IMR-90 (cell line): Measurements from ENCODE around the gene ALKBH3. TPM values are rescaled to one million over a fixed set of nuclear protein-coding genes. Genes with fewer than 3 reads are reported as not detected.

Source experiments
- ATAC-seq: fragments of 200-7000 bp; cut with Tn5 transposase; 2 replicates; pipeline ENCODE4 v1.9.1; 2020; ENCODE audit warnings: low read depth, mild to moderate bottlenecking, moderate library complexity
- BruUV-seq: library from RNA; stranded (reverse); fragments of 400-500 nt; replicated peaks from 2 replicates; lab custom pipeline; 2021; lab: Mats Ljungman, UMichigan
- CTCF ChIA-PET: fragments of 300-600 bp; formaldehyde crosslinking; extraction: SDS; loops from one replicate; lab custom pipeline; 2021; ENCODE audit warnings: antibody characterized with exemption; lab: Yijun Ruan, JAX
- POLR2A ChIA-PET: fragments of 300-600 bp; sonication (Branson Sonifier 250); formaldehyde crosslinking; loops from one replicate; lab custom pipeline; 2022; ENCODE audit warnings: antibody characterized with exemption; ENCODE audit not compliant: unreplicated experiment; lab: Charles Lee
- DNase-seq: peaks from one replicate; pipeline ENCODE4 v3.0.0; 2013
- H2AFZ ChIP-seq: replicated peaks from 2 replicates; pipeline ENCODE3; 2013; ENCODE audit warnings: low read length, mild to moderate bottlenecking; ENCODE audit not compliant: poor library complexity
- H2AK5ac ChIP-seq: 2 replicates; pipeline ENCODE4 v1.6.1; 2013; ENCODE audit warnings: low read depth, low read length, inconsistent platforms
- H2AK9ac ChIP-seq: replicated peaks from 2 replicates; pipeline ENCODE3; 2013; ENCODE audit warnings: mild to moderate bottlenecking, low read depth, low read length, moderate library complexity; ENCODE audit not compliant: poor library complexity
- H2BK120ac ChIP-seq: 2 replicates; pipeline ENCODE4 v1.6.1; 2013; ENCODE audit warnings: low read depth, low read length, inconsistent platforms
- H2BK15ac ChIP-seq: 3 replicates; pipeline ENCODE4 v1.6.1; 2013; ENCODE audit warnings: low read depth, low read length, inconsistent platforms
- H2BK20ac ChIP-seq: 2 replicates; pipeline ENCODE4 v1.6.1; 2013; ENCODE audit warnings: low read depth, mild to moderate bottlenecking, inconsistent platforms, low read length, moderate library complexity
- H2BK5ac ChIP-seq: 2 replicates; pipeline ENCODE4 v1.6.1; 2013; ENCODE audit warnings: mild to moderate bottlenecking, low read depth, low read length, inconsistent platforms; ENCODE audit not compliant: poor library complexity, severe bottlenecking
- H3K14ac ChIP-seq: replicated peaks from 2 replicates; pipeline ENCODE4 v1.6.1; 2013; ENCODE audit warnings: low read depth, low read length, inconsistent platforms
- H3K18ac ChIP-seq: 2 replicates; pipeline ENCODE4 v1.6.1; 2013; ENCODE audit warnings: low read depth, low read length, control low read depth
- H3K23ac ChIP-seq: 2 replicates; pipeline ENCODE4 v1.6.1; 2013; ENCODE audit warnings: low read depth, low read length, inconsistent platforms
- H3K27ac ChIP-seq: 2 replicates; pipeline ENCODE4 v1.5.1; 2013; ENCODE audit warnings: mild to moderate bottlenecking, control low read depth, low read length; ENCODE audit not compliant: insufficient read depth
- H3K27me3 ChIP-seq: 2 replicates; pipeline ENCODE4 v1.6.1; 2013; ENCODE audit warnings: low read length; ENCODE audit not compliant: control insufficient read depth, insufficient read depth
- H3K36me3 ChIP-seq: 2 replicates; pipeline ENCODE4 v1.6.1; 2013; ENCODE audit warnings: low read length, mixed read lengths; ENCODE audit not compliant: control insufficient read depth, insufficient read depth
- H3K4ac ChIP-seq: 2 replicates; pipeline ENCODE4 v1.6.1; 2013; ENCODE audit warnings: low read depth, low read length, inconsistent platforms
- H3K4me1 ChIP-seq: 2 replicates; pipeline ENCODE4 v1.6.1; 2013; ENCODE audit warnings: low read length, mixed read lengths; ENCODE audit not compliant: control insufficient read depth, insufficient read depth
- H3K4me2 ChIP-seq: 2 replicates; pipeline ENCODE4 v1.6.1; 2013; ENCODE audit warnings: low read depth, mild to moderate bottlenecking, control low read depth, low read length, moderate library complexity
- H3K4me3 ChIP-seq: 2 replicates; pipeline ENCODE4 v1.5.1; 2013; ENCODE audit warnings: low read depth, mild to moderate bottlenecking, control low read depth, low read length, moderate library complexity; ENCODE audit not compliant: insufficient read depth
- H3K56ac ChIP-seq: 2 replicates; pipeline ENCODE4 v1.6.1; 2013; ENCODE audit warnings: low read length, inconsistent platforms; ENCODE audit not compliant: insufficient read depth; ENCODE audit errors: extremely low read depth
- H3K79me1 ChIP-seq, 2 experiments: 2 replicates each; pipeline ENCODE4 v1.6.1; 2013; ENCODE audit warnings: low read length in 2 of 2, inconsistent platforms in 1 of 2, low read depth in 1 of 2
- H3K9ac ChIP-seq: 2 replicates; pipeline ENCODE4 v1.6.1; 2013; ENCODE audit warnings: low read depth, low read length, control low read depth
- H3K9me1 ChIP-seq: 2 replicates; pipeline ENCODE4 v1.6.1; 2013; ENCODE audit warnings: low read length, inconsistent platforms; ENCODE audit not compliant: insufficient read depth
- H3K9me3 ChIP-seq: 2 replicates; pipeline ENCODE4 v1.6.1; 2013; ENCODE audit warnings: low read length; ENCODE audit not compliant: control insufficient read depth, insufficient read depth
- H4K20me1 ChIP-seq: 2 replicates; pipeline ENCODE4 v1.6.1; 2013; ENCODE audit warnings: low read length, inconsistent platforms; ENCODE audit not compliant: insufficient read depth
- H4K5ac ChIP-seq: 2 replicates; pipeline ENCODE4 v1.6.1; 2013; ENCODE audit warnings: mild to moderate bottlenecking, low read depth, low read length, control low read depth
- H4K8ac ChIP-seq, 2 experiments: 2 replicates each; pipeline ENCODE4 v1.6.1; 2013; ENCODE audit warnings: low read depth in 2 of 2, low read length in 2 of 2, control low read depth in 1 of 2, inconsistent platforms in 1 of 2
- H4K91ac ChIP-seq: 2 replicates; pipeline ENCODE4 v1.6.1; 2013; ENCODE audit warnings: low read depth, low read length, inconsistent platforms; ENCODE audit not compliant: insufficient read depth
- BHLHE40 ChIP-seq: fragments of 150-350 bp; IDR thresholded peaks from 2 replicates; pipeline ENCODE4 v1.6.1; 2016; ENCODE audit warnings: mild to moderate bottlenecking, low read depth, low read length
- CEBPB ChIP-seq: IDR thresholded peaks from 2 replicates; pipeline ENCODE4 v1.6.1; 2012; ENCODE audit warnings: low read depth, low read length, improper control_type of control experiment
- CHD1 ChIP-seq: IDR thresholded peaks from 2 replicates; pipeline ENCODE4 v1.6.1; 2012; ENCODE audit warnings: low read depth, low read length, improper control_type of control experiment
- MAFK ChIP-seq: IDR thresholded peaks from 2 replicates; pipeline ENCODE4 v1.6.1; 2012; ENCODE audit warnings: low read depth, low read length, improper control_type of control experiment
- MAZ ChIP-seq: IDR thresholded peaks from 2 replicates; pipeline ENCODE4 v1.6.1; 2012; ENCODE audit warnings: low read depth, mild to moderate bottlenecking, low read length, improper control_type of control experiment, moderate library complexity, borderline replicate concordance
- MXI1 ChIP-seq: IDR thresholded peaks from 2 replicates; pipeline ENCODE4 v1.6.1; 2012; ENCODE audit warnings: low read depth, mild to moderate bottlenecking, low read length, moderate library complexity, borderline replicate concordance
- NFE2L2 ChIP-seq: fragments of 150-350 bp; IDR thresholded peaks from 2 replicates; pipeline ENCODE4 v1.6.1; 2016; ENCODE audit warnings: low read depth, mild to moderate bottlenecking, low read length
- POLR2A ChIP-seq: IDR thresholded peaks from 2 replicates; pipeline ENCODE4 v1.6.1; 2012; ENCODE audit warnings: mild to moderate bottlenecking, low read depth, low read length
- WGBS, 2 experiments: methylation state at CpG; one replicate each; pipeline versions ENCODE4 v1.1.5 to v1.1.7; 2013; ENCODE audit warnings: missing lambda C conversion rate in 2 of 2; ENCODE audit not compliant: insufficient read length in 1 of 2; ENCODE audit errors: extremely low coverage in 2 of 2; 5-methylcytosine and 5-hydroxymethylcytosine counted together
- dilution Hi-C: fragments of 300-500 bp; cut with HindIII; formaldehyde crosslinking; loops from one replicate; pipeline ENCODE4 v1.14.3; 2018; ENCODE audit warnings: low sequenced_read_pairs; ENCODE audit not compliant: unreplicated experiment
- in situ Hi-C: fragments of 300-500 bp; cut with MboI; formaldehyde crosslinking; loops from 3 replicates; pipeline ENCODE4 v1.14.3; 2019; ENCODE audit warnings: low sequenced_read_pairs, inconsistent platforms, mixed read lengths
- intact Hi-C: fragments of 100-400 bp; cut with micrococcal nuclease; formaldehyde crosslinking; loops from 2 replicates; pipeline ENCODE4 v1.10.0; 2022
- polyA plus RNA-seq, 3 experiments: library from polyadenylated mRNA; depleted of rRNA; stranded (reverse); fragments of >200 nt; gene quantifications; 2 replicates each; pipeline ENCODE4 v1.2.3, GENCODE V29; 2012; ENCODE audit warnings: low replicate concordance in 1 of 3
- total RNA-seq: library from RNA; depleted of rRNA; stranded (reverse); fragments of >200 nt; gene quantifications from 2 replicates; pipeline ENCODE4 v1.2.3, GENCODE V29; 2012
- TF ChIP-seq, protein P1 (sequence below): fragments of 150-350 bp; IDR thresholded peaks from 2 replicates; pipeline ENCODE4 v1.6.1; 2017; ENCODE audit warnings: mild to moderate bottlenecking, antibody characterized with exemption, low read length, low read depth
- TF ChIP-seq, protein P2 (sequence below): conservative IDR thresholded peaks from 2 replicates; pipeline ENCODE4 v1.5.1; 2012; ENCODE audit warnings: mild to moderate bottlenecking, low read depth, low read length, improper control_type of control experiment

Gene ALKBH3
- total and polyA plus RNA-seq, 2 of the 4 experiments (the other 2 are of a cell fraction), result 27.7 to 62.9 TPM

DNA sequence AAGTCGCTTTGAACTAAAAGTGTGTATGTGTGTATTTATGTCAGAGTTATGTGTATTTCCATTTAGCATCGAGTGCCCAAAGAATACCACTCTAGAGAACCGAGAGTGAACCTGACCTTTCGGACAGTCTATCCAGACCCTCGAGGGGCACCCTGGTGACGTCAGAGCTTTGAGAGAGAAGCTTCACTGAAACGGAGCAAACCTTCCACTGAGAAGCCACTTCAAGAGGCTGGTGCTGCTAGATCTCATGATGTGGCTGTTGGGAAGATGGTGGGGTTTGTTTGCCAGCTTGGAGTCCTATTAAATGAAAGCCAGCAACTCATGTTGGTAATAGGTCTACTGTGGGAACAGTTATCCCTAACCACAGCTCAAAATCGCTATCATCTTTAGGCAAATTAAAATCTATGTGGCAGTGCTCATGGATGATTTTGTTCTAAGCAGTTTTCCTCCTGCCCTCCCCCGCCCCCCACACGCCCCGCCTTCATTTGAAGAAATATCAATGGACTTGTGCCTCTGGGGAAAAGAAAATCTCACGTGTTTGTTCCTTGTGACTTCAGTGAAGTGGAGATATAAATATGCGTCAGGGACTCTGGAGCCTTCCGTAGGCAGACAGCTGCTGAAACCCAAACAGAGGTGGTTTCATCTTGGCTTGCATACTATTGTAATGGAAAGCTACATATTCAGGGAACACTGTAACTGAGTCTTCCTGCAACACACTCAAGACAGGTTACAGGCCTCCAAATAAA, 39.4 kb downstream of the ALKBH3 start (continued):
- TF ChIP-seq CHD1, result no peak
- no peak for TF ChIP-seq MXI1

DNA sequence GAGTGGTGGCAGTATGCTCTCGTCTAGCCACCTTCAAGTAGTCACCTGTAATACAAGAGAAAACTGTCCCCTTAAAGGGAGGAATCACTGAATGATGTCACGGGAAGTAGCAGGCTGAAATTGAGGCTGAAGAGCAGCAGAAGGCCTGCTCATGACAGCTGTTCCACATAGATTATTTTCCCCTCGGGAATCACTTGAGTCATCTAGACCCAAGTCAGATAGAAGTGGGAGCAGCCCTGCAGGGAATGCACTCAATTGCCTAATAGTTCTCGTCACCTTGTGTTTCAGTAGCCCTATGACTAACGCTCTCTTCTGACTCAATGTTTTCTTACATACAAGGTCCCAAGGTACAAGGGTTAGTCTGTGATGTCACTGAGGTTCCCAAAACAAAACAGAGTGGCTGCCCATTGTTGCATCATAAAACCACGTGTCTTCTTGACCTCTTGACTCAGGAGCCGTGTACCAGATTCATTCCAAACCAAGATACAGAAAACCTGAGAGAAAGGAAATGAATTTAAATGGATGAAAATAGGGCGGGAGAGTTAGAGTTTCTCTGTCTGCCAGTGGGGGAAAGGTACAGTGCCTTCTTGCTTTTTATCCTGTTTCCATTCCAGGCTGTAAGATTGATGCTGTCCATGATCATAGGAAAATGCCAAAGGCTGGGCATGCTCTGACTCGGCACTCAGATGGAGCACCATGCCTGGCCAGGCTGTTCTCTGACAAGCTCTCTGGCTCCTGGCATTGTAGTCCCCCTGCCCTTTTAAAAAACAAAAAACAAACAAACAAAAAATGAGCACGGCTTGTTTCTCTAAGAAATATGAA, 40.2 kb downstream of the ALKBH3 start:
- H2AK5ac ChIP-seq, result 0 out of 2 replicates have a peak overlapping the region, but pooled peaks have one; percentile 7
- ATAC-seq, result peak; percentile 79
- H4K5ac ChIP-seq, result peak overlapping the region; percentile 13; the same call in 1 of the 2 replicates
- no peak overlapping the region for H3K4me3 ChIP-seq
- H2BK5ac ChIP-seq, result peak overlapping the region; percentile 51
- 50% methylated on average over 2 of the region's 10 CpGs; no CpG with 5 or more reads in 1 of the 2 experiments for WGBS, 2 experiments
- no peak overlapping the region for H3K23ac ChIP-seq
- H2BK15ac ChIP-seq, result no peak overlapping the region
- intact Hi-C loops, result no loop called here
- H3K9ac ChIP-seq, result no peak overlapping the region
- DNase-seq, result peak; percentile 100
- peak overlapping the region; percentile 2; the same call in 1 of the 2 replicates for H4K91ac ChIP-seq
- peaks cover 3% of the 10 kb centered on the region for H3K36me3 ChIP-seq
- peak overlapping the region; percentile 64 for H3K4ac ChIP-seq
- peaks cover 23% of the 10 kb centered on the region for H3K9me1 ChIP-seq
- ChIA-PET CTCF (interaction anchor here (1.1 kb wide), 1 partner anchor 12 kb away, joined by 3 read pairs; no protein-coding TSS in a partner anchor), POLR2A (no interaction called here)
- H3K14ac ChIP-seq, result 0 out of 2 replicates have a peak overlapping the region, but pooled peaks have one; percentile 10
- BruUV-seq, result no TSS peak
- H3K9me3 ChIP-seq, result no peaks in the 10 kb centered on the region
- dilution Hi-C loops, result loop anchor here (25.0 kb wide), 1 partner anchor 116 kb away; the partner anchor contains the start of gene ACCSL
- H3K4me1 ChIP-seq, result peaks cover 45% of the 10 kb centered on the region
- peaks cover 24% of the 10 kb centered on the region for H4K20me1 ChIP-seq
- no peak overlapping the region for H2AFZ ChIP-seq
- peak overlapping the region; percentile 20 for H3K18ac ChIP-seq
- H3K27me3 ChIP-seq, result no peaks in the 10 kb centered on the region
- in situ Hi-C loops, result no loop called here
- no peak overlapping the region for H2AK9ac ChIP-seq
- H3K56ac ChIP-seq, result no peak overlapping the region
- peaks cover 0 to 7% of the 10 kb centered on the region in 2 experiments; a peak in 1 of 4 replicates for H3K79me1 ChIP-seq
- H2BK120ac ChIP-seq, result peak overlapping the region; percentile 45; the same call in 1 of the 2 replicates
- H2BK20ac ChIP-seq, result no peak overlapping the region; the same call in 1 of the 2 replicates
- H4K8ac ChIP-seq, result peak overlapping the region in 1 of 2 experiments; percentile 30; a peak in 1 of 4 replicates
- H3K4me2 ChIP-seq, result no peak overlapping the region; the same call in 1 of the 2 replicates
- peak overlapping the region; percentile 46; the same call in 1 of the 2 replicates for H3K27ac ChIP-seq
- TF ChIP-seq NFE2L2, result peak; percentile 84
- 0 out of 2 replicates have a peak, but pooled peaks have one; percentile 45 for TF ChIP-seq MAZ
- peak; percentile 30; the same call in 1 of the 2 replicates for TF ChIP-seq MAFK
- TF ChIP-seq, protein P1, sequence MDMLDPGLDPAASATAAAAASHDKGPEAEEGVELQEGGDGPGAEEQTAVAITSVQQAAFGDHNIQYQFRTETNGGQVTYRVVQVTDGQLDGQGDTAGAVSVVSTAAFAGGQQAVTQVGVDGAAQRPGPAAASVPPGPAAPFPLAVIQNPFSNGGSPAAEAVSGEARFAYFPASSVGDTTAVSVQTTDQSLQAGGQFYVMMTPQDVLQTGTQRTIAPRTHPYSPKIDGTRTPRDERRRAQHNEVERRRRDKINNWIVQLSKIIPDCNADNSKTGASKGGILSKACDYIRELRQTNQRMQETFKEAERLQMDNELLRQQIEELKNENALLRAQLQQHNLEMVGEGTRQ, result peak; percentile 89
- TF ChIP-seq CEBPB, result peak; percentile 100
- no peak for TF ChIP-seq POLR2A
- peak; percentile 51; the same call in 1 of the 2 replicates for TF ChIP-seq MXI1
- no peak; the same call in 1 of the 2 replicates for TF ChIP-seq BHLHE40
- TF ChIP-seq, protein P2, sequence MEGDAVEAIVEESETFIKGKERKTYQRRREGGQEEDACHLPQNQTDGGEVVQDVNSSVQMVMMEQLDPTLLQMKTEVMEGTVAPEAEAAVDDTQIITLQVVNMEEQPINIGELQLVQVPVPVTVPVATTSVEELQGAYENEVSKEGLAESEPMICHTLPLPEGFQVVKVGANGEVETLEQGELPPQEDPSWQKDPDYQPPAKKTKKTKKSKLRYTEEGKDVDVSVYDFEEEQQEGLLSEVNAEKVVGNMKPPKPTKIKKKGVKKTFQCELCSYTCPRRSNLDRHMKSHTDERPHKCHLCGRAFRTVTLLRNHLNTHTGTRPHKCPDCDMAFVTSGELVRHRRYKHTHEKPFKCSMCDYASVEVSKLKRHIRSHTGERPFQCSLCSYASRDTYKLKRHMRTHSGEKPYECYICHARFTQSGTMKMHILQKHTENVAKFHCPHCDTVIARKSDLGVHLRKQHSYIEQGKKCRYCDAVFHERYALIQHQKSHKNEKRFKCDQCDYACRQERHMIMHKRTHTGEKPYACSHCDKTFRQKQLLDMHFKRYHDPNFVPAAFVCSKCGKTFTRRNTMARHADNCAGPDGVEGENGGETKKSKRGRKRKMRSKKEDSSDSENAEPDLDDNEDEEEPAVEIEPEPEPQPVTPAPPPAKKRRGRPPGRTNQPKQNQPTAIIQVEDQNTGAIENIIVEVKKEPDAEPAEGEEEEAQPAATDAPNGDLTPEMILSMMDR, result no peak
- TF ChIP-seq CHD1, result no peak
